ENCODE measurements around the gene GRIPAP1.

Gene GRIPAP1, protein sequence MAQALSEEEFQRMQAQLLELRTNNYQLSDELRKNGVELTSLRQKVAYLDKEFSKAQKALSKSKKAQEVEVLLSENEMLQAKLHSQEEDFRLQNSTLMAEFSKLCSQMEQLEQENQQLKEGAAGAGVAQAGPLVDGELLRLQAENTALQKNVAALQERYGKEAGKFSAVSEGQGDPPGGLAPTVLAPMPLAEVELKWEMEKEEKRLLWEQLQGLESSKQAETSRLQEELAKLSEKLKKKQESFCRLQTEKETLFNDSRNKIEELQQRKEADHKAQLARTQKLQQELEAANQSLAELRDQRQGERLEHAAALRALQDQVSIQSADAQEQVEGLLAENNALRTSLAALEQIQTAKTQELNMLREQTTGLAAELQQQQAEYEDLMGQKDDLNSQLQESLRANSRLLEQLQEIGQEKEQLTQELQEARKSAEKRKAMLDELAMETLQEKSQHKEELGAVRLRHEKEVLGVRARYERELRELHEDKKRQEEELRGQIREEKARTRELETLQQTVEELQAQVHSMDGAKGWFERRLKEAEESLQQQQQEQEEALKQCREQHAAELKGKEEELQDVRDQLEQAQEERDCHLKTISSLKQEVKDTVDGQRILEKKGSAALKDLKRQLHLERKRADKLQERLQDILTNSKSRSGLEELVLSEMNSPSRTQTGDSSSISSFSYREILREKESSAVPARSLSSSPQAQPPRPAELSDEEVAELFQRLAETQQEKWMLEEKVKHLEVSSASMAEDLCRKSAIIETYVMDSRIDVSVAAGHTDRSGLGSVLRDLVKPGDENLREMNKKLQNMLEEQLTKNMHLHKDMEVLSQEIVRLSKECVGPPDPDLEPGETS

DNA sequence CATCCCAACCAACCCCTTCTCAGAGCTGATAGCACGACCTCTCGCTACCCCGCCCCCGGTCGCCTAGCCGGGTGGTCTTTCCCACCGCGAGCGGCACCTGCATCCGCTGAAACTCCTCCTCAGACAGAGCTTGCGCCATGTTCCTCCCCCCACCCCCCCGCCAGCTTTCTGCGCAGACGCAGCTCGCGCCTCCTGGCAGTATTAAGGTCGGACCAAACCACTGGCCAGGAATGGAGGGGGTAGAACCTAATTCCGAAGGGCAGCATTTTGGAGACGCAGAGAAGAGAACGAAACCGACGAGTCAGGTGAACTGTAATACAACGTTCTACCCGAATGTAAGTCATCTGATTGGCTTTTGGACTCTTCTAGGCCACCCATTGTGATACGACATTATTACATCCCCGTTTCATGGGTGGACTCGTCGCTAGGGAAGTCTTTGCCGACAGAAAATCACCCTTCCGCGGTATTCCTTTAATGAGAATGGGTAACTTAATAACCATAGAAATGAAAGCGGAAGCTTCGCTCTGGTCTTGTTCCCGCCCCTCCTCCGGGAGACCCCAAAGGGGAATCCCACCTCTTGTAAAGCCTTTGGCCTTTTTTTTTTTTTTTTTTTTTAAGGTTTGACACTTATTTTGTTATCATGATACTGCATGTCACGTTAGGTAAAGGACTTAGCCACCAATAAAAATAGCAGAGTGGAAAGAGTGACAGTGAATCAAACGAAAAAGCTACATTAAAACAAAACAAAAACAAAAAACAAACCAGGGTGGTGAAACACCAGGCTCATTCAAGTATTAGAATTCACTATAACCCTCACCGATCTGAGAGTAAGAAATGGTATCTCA lies at the start of gene GRIPAP1:
Gene GRIPAP1 (minus strand): TSS at position 174 of the 845 bp plus-strand sequence. CDS start 35 bp downstream, at position 139.
- peak; percentile 98 for DNase-seq

DNA sequence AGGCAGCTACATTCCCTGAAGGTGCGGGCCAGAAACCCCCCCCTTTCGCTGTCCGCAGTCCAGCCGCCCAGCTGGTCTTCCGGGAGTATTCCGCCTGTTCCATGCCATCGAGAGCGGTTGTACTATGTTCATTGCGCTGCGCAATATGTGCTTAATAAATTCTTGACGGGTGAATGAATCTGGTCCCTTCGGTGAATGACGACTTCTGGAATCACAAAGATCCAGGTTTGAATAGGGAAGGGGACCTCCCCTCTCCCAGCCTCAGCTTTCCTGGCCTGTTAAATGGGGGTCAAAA lies 41.9 kb upstream of the GRIPAP1 start:
- DNase-seq, result no peak

DNA sequence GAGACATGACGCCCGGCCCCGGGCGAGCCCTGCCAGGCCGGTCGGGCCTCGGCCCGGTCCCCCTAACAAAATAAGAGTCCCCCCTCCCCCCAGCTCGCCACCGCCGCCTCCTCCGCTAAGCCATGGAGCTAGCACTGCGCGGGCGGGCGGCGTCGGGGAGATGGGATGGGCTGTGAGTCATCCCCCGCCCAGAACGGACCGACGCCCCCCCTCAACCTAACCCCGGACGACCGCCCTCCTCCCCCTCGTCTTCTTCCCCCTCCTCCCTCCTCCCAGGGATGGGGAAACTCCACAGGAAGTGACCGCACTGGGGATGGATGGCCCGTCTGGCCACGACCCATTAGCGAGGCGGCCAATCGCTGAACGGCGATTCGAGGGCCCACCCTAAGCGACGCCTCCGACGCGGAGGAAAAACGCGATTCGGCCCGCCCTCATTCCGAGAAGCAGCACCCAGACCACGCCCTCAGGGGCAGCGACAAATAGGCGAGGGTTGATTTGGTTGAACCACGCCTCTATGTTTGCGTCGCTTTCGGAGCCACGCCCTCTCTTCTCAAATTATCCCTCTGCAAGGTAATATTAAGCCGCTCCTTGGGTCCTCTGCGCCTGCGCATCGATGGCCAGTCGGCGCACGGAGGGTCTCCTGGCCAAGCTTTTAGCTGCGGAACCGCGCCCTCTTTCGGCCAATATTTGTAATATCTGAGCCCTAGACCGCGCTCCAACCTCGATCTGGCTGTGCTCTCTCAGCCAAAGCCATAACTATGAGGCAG lies 41.3 kb upstream of the GRIPAP1 start, which contains the start of gene TFE3:
Gene TFE3 (minus strand): TSS at position 138 of the 767 bp plus-strand sequence. CDS start 131 bp downstream, at position 7.
- DNase-seq, result peak; percentile 100

DNA sequence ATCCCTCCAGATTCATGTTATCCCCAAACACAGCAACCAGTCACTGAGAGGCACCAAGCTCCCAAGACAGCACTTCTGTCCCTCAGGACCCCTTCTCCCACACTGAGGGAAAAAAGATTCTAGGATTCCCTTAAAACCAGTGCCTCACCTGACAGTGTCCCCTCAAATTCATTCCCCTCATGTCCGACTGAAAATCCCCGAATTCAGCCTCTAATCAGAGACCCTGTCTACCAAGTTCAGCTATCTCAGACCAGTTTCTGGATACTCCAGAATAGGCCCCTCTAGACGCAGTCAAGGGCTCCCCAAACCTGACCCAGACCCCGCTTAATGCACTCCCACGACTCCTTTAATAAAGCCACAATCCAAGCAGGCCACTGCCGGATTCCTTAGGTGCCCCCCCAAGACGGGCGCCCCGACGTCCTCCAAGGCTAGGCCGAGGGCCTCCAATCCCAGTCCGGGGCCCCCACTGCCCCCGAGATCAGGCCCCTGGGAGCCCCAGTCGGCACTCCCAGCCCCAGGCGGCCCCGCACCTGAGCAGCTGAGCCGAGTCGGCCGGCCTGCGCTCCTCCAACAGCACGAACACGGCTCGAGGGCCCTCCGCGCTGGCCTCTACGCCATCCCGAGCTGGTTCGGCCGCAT lies 40.6 kb upstream of the GRIPAP1 start:
- no peak for DNase-seq

DNA sequence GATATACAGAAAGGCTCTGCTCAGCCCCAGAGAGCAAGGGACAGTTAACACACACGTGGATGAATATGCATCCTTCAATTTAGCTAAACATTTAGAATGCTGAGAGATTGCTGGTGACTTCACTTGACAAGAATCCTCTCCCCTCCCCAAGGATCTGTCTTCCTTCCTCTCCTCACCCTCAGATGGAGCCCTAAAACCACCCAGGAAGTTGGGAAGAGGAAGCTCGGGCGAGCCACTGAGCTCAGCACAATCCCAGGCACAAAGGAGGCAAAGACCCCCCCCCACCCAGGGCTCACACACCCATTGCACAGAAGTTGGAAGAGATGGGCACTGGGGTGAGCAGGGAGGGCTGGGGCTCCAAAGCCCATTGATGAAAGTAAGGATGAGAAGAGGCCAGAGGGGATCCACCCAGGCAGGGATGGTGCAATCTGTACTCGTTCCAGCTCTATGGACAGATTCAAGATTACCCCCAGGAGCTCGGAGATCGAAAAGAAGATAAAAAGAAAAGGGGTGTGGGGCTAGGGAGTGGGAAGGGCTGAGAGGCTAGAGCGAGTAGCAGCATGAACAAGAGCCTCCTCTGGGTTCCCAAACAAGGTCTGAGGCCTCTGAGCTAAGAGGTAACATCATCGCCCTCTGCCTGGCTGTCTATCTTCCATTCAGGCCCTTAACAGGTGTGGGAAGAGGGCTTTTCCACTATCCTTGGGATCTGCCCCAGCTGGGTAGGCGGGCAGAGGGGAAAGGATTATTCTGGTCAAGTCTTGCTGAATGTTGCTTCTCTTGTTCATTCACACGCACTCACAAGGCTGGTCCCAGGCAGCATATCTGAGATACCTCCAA lies 39.9 kb upstream of the GRIPAP1 start:
- peak; percentile 79 for DNase-seq

DNA sequence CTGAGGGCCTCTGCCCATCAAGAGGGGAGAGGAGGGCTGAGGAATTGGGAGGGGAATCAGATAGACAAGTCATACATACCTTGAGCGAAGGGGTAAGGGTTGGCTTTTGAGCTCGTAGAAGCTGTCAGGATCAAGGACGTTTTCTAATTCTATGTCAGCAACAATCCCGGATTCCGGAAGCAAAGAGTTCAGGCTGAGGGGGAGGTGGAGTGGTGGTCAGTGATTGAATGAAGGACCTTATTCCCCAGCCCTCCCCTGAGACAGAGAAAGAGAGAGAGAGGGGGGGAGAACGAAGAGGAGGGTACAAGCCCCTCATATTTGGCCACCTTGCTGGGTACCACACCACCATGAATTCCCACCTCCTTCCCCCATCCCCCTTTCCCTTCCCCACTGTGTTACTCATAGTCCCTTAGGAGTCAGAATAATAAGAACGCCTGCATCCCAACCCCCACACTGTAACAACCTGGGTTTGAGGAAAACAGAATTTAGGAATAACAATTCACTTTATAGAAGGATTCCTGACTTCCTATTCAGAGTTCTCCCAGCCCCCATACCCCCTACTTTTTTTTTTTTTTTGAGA lies 38.4 kb upstream of the GRIPAP1 start:
- no peak for DNase-seq

DNA sequence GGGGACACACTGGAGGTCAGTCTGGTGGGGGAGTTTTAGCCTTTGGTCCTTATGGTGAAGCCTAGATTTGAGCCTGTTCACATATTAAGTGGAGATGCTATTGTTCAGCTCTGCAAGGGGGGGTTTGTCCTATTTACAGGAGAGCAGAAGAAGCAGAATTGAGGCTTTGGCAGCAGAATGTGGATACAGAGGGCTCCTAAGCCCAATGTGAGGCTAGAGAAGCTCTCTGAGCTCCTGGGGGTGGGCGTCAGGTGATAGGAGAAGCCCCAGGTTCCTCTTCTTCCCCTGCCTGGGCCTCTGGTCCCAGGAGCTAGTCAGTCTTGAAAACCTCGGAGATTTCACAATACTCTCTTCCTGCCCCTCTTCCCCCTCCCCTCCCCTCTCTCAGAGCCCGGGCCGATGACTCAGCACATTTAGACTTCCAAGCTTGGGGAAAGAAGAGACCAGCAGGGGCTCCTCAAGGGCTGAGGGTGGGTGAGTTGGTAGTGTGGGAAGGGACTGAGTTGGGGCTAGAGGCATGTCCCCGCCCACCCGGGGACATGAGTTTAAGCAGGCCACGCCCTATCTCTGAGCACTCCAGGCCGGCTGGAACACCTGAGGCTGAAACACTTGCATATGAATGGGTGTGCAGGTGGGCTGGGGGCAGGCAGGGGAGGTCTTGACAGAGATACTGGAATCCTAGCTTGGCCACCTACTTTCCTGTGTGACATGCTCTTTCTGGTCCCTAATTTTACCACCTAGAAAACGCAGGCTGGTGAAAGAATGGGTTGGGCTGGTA lies 37.7 kb upstream of the GRIPAP1 start:
- peak; percentile 96 for DNase-seq

DNA sequence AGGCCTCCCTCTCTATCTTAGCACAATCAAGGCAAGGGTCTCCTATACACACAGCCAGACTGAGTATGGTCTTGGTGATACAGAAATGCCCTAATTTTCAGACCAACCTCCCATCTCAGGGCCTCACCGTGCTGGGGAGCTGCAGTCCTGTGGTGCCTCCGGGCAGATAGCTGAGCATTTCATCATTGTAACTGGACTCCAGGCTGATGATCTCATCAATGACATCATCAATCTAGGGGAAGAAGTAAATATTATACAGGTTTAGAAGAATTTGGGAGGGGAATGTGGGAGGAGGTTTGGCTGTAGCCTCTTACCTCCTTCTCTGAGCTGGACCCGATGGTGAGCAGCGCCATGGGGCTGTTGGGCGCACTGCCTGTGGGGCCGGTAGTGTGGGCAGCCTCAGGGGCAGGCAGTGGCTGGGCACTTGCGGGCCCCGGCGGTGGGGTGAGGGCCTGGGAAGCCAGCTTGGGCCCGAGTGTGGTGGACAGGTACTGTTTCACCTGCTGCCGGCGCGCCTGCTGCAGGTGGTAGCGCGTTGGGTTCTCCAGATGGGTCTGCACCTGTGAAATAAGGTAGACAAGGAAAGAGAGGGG lies 35.9 kb upstream of the GRIPAP1 start:
- DNase-seq, result no peak

DNA sequence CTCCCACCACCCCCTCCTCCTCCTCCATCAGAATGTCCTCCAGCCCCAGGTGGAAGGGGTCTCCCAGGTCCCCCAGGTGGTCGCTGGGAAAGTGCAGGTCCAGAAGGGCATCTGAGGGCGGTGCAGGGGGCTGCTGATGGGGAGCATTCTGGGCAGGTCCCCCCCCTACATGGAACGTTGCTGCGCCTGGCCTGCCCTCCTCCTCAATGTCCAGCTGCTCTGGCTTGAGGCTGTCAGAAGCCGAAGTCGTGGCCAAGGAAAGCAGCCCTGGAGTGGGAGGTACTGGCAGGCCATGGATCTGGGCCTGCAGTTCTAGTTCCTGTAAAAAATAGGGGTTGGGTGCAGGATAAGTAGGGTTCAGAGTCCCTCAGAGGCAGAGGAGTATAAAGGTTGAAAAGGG lies 28.2 kb upstream of the GRIPAP1 start:
- no peak for DNase-seq

DNA sequence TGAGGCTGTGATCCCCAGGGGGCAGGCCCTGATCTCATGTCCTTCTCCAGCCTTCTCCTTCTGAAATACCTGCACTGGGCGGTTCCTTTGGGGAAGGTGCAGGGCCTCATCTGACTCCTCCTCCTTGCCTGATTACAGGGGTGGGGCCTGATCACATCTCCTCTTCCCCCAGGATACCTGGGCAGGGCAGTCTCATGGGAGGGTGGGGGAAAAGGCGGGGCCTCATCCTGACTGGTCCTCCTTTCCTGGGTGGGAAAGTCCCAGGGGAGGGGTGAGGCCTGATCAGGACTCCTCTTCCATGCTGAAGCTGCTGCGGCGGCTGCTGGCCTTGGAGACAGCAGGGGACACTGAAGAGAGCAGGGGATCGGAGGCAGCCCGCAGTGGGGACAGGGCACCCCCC lies 27.8 kb upstream of the GRIPAP1 start:
- no peak for DNase-seq

DNA sequence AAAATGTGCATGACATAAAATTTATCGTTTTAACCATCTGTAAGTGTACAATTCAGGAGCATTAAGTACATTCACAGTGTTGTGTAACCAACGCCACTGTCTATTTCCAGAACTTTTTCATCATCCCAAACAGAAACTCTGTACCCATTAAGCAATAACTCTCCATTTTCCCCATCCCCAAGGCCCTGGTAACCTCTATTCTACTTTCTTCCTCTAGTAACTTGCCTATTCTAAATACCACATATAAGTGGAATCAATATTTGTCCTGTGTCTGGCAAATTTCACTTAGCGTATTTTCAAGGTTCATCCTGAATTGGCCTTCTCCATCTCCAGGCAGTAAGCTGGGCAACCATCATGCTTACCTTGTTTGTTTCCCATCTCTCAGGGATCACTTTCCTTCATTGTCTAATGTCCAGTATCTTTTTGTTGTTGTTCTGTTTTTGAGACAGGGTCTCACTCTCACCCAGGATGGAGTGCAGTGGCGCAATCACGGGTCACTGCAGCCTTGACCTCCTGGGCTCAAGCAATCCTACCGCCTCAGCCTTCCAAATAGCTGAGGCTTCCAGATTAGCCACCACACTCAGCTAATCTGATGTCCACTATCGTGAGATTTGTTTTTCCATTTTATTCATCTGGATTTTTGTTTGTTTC lies 17.7 kb upstream of the GRIPAP1 start:
- DNase-seq, result no peak

DNA sequence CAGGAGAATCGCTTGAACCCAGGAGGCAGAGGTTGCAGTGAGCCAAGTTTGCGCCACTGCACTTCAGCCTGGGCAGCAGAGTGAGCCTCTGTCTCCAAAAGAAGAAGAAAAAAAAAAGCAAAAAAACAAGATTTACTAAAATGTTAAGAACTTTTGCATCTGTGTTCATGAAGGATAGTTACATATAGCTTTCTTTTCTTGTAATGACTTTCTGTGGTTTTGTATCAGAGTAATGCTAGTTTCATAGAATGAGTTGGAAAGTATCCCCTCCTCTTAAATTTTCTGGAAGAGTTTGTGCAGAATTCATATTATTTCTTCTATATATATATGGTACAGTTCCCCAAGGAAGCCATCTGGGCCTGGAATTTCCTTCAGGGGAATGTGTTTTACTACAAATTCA lies 17.0 kb upstream of the GRIPAP1 start:
- no peak for DNase-seq

DNA sequence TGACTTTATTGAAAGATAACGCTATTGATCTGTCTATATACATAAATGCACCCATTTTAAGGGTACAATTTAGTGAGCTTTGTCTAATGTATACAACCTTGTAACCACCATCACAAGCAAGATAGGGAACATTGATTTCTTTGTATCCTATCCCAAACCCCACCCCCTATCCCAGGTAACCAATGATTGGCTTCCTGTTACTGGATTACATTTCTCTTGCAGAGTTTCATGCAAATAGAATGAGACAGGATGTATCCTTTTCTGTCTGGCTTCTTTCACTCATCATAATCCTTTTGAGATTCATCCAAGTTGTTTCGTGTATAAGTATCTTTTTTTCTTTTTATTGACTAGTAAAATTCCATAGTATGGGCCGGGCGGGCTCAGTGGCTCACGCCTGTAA lies 1.6 kb upstream of the GRIPAP1 start:
- DNase-seq, result no peak

DNA sequence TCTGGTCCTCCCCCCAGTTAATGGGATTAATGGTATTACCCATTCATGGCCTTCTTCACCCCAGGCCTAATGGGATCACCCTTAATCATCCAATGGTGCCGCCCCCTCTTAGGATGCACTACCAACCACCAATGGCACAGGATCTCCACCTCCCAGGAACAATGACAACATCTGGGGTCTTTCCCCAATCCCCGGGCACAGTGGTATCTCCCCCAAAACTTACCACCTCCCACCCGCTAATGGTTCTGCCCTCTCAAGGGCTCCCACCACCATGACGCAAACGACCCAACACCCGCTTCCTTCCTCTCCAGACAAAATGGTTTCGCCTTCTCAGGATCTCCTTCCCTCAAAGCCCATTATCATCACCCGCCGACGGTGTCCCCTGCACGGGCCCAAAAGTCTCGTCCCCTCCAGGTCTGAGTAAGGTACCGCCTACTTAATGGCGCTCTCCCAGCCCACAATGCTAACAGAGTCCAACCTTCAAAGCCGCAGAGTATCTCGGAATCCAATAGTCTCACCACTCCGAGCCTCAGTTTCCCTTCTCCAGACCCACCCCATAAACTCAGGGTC lies 458 bp downstream of the GRIPAP1 start:
- peak; percentile 99 for DNase-seq

DNA sequence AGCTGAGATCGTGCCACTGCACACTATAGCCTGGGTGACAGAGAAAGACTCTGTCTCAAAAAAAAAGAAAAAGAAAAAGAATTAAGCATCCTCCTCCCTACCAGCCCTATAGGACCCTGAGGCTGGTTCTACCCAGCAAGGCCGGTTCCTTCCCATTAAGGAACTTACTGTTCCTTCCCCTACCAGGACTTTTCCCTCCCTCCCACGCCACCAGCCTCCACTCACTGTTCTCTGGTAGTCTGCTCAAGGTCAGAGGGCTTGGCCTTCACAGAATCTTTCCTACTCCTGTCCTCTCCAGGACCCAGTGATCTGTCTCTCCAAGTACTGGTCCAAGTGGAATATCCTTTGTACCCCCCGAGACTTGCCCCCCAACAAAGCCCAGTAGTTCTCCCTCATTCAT lies 1.4 kb downstream of the GRIPAP1 start:
- DNase-seq, result no peak

DNA sequence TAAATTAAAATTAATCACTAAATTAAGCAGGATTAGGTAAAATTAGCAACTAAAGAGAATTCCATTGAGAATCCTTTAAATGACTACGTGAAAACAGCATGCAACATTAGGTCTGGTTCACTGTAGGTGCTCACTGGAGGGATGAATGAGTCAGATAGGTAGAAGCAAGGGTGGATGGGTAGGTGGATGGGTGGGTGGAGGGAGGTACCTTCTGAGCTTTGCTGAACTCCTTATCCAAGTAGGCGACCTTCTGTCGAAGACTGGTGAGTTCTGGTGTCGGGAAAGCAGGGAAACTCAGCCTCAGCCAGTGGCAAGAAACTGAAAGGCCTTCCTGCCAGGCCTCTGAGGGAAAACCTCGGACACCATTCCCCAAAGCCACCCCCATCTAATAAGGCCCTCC lies 3.0 kb downstream of the GRIPAP1 start:
- DNase-seq, result no peak

DNA sequence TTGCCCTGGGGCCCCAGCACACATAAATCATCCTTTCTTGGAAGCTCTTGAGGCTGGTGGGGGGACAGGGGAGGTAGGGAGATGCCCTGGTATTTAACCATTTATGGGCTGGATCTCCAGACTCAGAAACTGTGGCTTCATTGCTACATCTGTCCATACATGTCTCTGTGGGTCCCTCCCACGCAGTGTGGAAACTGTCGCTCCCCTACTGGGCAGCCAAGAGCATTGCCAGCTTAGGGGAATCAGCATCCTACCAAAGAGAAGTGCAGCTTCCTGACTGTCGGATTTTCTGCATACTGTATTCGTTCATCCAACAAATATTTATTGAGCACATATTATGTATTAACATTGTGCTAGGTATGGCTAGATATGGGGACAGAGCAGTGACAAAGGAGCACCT lies 3.7 kb downstream of the GRIPAP1 start:
- peak; percentile 44 for DNase-seq

DNA sequence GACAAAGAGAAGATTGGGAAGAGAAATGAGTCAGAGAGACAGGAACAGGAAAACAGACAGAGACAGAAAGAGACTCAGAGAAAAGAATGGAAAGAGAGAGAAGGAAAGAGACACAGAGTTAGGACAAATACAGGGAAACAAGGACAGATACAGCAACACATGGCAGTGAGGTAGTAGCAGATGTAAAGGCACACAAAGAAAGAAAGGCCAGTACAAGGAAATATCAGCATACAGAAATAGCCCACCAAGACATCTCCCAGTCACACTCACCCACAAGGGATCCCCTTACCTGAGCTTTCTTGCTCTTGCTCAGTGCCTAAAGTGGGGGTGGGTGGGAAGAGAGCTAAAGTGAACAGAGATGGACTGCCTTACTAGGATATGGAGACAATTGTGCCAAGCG lies 4.2 kb downstream of the GRIPAP1 start:
- DNase-seq, result no peak

All from NCI-H82 (cell line).